ENCODE data around the gene GALNS. TPM values are rescaled to one million over a fixed set of nuclear protein-coding genes. Genes with fewer than 3 reads are reported as not detected.

GALNS gene
- total and polyA plus RNA-seq, 10 donors, result 9.7 to 71.6 (median 42.9) TPM

DNA sequence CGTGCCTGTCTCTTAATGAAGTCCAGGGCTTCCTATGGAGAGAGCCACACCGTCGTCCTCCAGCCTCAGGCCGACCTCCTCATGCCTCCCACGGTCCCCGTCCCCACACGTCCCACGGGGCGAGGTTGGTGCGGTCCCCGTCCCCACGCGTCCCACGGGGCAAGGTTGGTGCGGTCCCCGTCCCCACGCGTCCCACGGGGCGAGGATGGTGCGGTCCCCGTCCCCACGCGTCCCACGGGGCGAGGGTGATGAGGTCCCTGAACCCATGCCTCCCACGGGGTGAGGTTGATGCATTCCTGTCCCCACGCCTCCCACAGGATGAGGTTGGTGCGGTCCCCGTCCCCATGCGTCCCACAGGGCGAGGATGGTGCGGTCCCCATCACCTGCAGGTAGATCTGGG lies 20.9 kb downstream of the GALNS start:
- 81 to 90% (median 90%) methylated on average over 19 to 33 of the region's 33 CpGs for WGBS, 5 donors
- H3K9me3 ChIP-seq, result no peaks in the 10 kb centered on the region
- H3K27ac ChIP-seq, result no peak overlapping the region
- H3K27me3 ChIP-seq (replicated peaks in 1 of 7), result no peaks in the 10 kb centered on the region
- no peak overlapping the region for H3K4me3 ChIP-seq
- intact Hi-C loops (cut with DNase I; ENCODE audit: low total_unique reads), result no loop called here
- TF ChIP-seq, protein P1, sequence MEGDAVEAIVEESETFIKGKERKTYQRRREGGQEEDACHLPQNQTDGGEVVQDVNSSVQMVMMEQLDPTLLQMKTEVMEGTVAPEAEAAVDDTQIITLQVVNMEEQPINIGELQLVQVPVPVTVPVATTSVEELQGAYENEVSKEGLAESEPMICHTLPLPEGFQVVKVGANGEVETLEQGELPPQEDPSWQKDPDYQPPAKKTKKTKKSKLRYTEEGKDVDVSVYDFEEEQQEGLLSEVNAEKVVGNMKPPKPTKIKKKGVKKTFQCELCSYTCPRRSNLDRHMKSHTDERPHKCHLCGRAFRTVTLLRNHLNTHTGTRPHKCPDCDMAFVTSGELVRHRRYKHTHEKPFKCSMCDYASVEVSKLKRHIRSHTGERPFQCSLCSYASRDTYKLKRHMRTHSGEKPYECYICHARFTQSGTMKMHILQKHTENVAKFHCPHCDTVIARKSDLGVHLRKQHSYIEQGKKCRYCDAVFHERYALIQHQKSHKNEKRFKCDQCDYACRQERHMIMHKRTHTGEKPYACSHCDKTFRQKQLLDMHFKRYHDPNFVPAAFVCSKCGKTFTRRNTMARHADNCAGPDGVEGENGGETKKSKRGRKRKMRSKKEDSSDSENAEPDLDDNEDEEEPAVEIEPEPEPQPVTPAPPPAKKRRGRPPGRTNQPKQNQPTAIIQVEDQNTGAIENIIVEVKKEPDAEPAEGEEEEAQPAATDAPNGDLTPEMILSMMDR (IDR thresholded peaks at IDR 0.05 in 8 of 11, conservative IDR thresholded peaks at IDR 0.05 in 3 of 11), result no peak
- TF ChIP-seq POLR2AphosphoS5 (IDR thresholded peaks at IDR 0.05) (no peak), POLR2A (IDR thresholded peaks at IDR 0.05) (no peak)
- H3K4me1 ChIP-seq, result peaks cover 0 to 16% (median 11%) of the 10 kb centered on the region in 6 donors
- peaks cover 0 to 79% (median 35%) of the 10 kb centered on the region in 6 donors for H3K36me3 ChIP-seq
- no peak for DNase-seq

DNA sequence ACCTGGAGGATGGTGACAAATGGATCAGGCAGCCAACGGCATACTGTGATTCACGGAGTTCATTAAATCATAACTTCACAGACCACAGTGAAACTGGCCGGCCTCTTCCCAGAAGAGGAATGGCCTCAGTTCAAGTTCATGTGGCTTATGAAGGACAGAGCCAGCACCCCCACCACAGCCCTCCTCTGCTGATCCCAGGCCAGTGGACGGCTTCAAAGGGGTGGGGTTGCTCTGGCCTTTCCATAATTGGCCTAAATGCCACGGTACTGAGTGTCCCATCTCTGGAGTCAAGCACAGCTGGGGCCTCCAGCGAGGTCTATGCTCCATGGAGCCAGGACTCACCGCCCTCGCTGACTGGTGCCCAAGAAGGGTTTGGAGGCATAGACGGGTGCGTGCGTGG lies 21.4 kb downstream of the GALNS start:
- DNase-seq, result no peak
- TF ChIP-seq POLR2AphosphoS5 (IDR thresholded peaks at IDR 0.05) (no peak), POLR2A (IDR thresholded peaks at IDR 0.05) (no peak)
- TF ChIP-seq, protein P1 (IDR thresholded peaks at IDR 0.05 in 8 of 11, conservative IDR thresholded peaks at IDR 0.05 in 3 of 11), result no peak
- Histone ChIP-seq H3K9me3 (no peaks in the 10 kb centered on the region), H3K36me3 (peaks cover 0 to 79% (median 32%) of the 10 kb centered on the region in 6 donors), H3K4me1 (peaks cover 0 to 13% (median 10%) of the 10 kb centered on the region in 6 donors), H3K4me3 (no peak overlapping the region), H3K27ac (no peak overlapping the region), H3K27me3 (replicated peaks in 1 of 7) (no peaks in the 10 kb centered on the region)
- intact Hi-C loops (cut with DNase I; ENCODE audit: low total_unique reads), result no loop called here
- 77 to 90% (median 88%) methylated on average over 4 to 11 of the region's 11 CpGs for WGBS, 5 donors

DNA sequence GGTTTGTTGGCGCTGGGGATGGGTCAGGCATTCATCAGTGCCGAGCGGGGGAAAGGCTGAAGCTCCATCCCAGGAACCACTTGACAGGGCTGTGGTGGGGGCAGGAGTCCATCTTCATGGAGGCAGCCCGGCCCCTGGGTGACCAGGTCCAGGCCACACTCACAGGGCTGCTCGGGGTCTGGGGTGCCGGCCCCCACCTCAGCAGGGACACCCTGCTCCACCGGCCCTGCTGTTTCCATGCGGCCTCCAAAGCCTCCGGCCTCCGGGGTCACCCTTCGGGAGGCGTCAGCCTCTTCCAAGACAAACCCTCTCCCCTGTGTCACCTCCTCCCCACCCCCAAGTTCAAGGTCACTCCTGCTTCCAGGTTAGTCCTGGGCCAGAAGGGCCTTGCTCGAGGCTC lies 22.1 kb downstream of the GALNS start:
- Histone ChIP-seq H3K4me1 (peaks cover 0 to 6% (median 4%) of the 10 kb centered on the region in 6 donors), H3K36me3 (peaks cover 0 to 79% (median 26%) of the 10 kb centered on the region in 6 donors), H3K27ac (no peak overlapping the region), H3K27me3 (replicated peaks in 1 of 7) (no peaks in the 10 kb centered on the region), H3K9me3 (no peaks in the 10 kb centered on the region), H3K4me3 (no peak overlapping the region)
- 92 to 96% (median 94%) methylated on average over 9 to 13 of the region's 13 CpGs for WGBS, 5 donors
- DNase-seq, result no peak
- no peak for TF ChIP-seq POLR2A (IDR thresholded peaks at IDR 0.05)
- TF ChIP-seq POLR2AphosphoS5 (IDR thresholded peaks at IDR 0.05), result peak in 1 of 3 donors; percentile 8
- TF ChIP-seq, protein P1 (IDR thresholded peaks at IDR 0.05 in 8 of 11, conservative IDR thresholded peaks at IDR 0.05 in 3 of 11), result no peak
- intact Hi-C loops (cut with DNase I; ENCODE audit: low total_unique reads), result no loop called here

DNA sequence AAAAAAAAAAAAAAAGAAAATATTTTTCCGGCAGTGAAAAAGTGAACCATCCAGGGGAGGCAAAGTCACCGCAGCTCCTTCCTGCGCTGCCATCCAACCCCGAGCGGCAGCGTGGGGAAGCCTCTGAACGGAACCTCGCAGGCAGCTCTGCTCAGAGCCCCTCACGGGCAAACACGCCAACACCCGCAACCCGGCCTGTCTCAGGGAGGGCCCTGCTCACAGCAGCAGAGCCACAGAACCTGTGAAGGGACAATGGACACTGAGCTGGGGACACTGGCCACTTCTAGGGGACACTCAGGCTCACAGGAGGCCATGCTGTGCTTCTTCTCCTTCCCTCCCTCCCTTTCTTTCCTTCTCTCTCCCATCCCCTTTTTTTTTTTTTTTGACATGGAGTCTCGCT lies 23.7 kb downstream of the GALNS start:
- Histone ChIP-seq H3K4me1 (no peaks in the 10 kb centered on the region), H3K36me3 (peaks cover 0 to 79% (median 25%) of the 10 kb centered on the region in 6 donors), H3K9me3 (no peaks in the 10 kb centered on the region), H3K4me3 (no peak overlapping the region), H3K27me3 (replicated peaks in 1 of 7) (no peaks in the 10 kb centered on the region), H3K27ac (no peak overlapping the region)
- intact Hi-C loops (cut with DNase I; ENCODE audit: low total_unique reads), result no loop called here
- WGBS, 5 donors, result 92 to 98% (median 95%) methylated on average over 13 of the region's 13 CpGs
- TF ChIP-seq POLR2AphosphoS5 (IDR thresholded peaks at IDR 0.05), result no peak
- no peak for TF ChIP-seq POLR2A (IDR thresholded peaks at IDR 0.05)
- TF ChIP-seq, protein P1 (IDR thresholded peaks at IDR 0.05 in 8 of 11, conservative IDR thresholded peaks at IDR 0.05 in 3 of 11), result no peak
- DNase-seq, result no peak
